ENCODE measurements around the gene CADM3.

CADM3 gene

GRCh38 chr1:159201642-159202041 is 30.2 kb downstream of the CADM3 start:
- Histone ChIP-seq H3K27ac (peak overlapping the region in 3 of 21 experiments; percentile 14 to 22 (median 16)), H3K4me3 (no peak overlapping the region)

- Histone ChIP-seq H3K27ac (peak overlapping the region in 3 of 21 experiments; percentile 25 to 42 (median 33)), H3K4me3 (no peak overlapping the region)
Measured at GRCh38 chr1:159203610-159204009, 32.2 kb downstream of the CADM3 start.

GRCh38 chr1:159204161-159205141 is 33.0 kb downstream of the CADM3 start, which contains the start of gene ACKR1:
Gene ACKR1 (plus strand): TSS chr1:159204875. CDS start chr1:159204960, 85 bp downstream.
- Histone ChIP-seq H3K27ac (peak within 1 kb of the TSS in 8 of 21 experiments; percentile 12 to 65 (median 28)), H3K4me3 (peak within 1 kb of the TSS in 4 of 7 experiments; percentile 3 to 15 (median 8))

GRCh38 chr1:159205225-159205624 is 33.8 kb downstream of the CADM3 start:
- H3K27ac ChIP-seq: peak overlapping the region in 6 of 21 experiments; percentile 12 to 65 (median 32)
- peak overlapping the region in 4 of 7 experiments; percentile 3 to 15 (median 8) for H3K4me3 ChIP-seq

- H3K4me3 ChIP-seq: peak overlapping the region in 2 of 7 experiments; percentile 5 to 7
- peak overlapping the region in 7 of 21 experiments; percentile 10 to 65 (median 33) for H3K27ac ChIP-seq
Measured at GRCh38 chr1:159206110-159206509, 34.7 kb downstream of the CADM3 start.

- Histone ChIP-seq H3K4me3 (peak overlapping the region in 1 of 7 experiments; percentile 7), H3K27ac (peak overlapping the region in 1 of 21 experiments; percentile 65)
Measured at GRCh38 chr1:159207080-159207479, 35.7 kb downstream of the CADM3 start.

- no peak overlapping the region for H3K4me3 ChIP-seq
- H3K27ac ChIP-seq: peak overlapping the region in 2 of 21 experiments; percentile 8 to 65
Measured at GRCh38 chr1:159207774-159208173, 36.4 kb downstream of the CADM3 start.

GRCh38 chr1:159208175-159208825 is 36.9 kb downstream of the CADM3 start:
- peak overlapping the region in 1 of 7 experiments; percentile 2 for H3K4me3 ChIP-seq

GRCh38 chr1:159209061-159209460 is 37.6 kb downstream of the CADM3 start:
- no peak overlapping the region for H3K27ac ChIP-seq
- H3K4me3 ChIP-seq: no peak overlapping the region

More at GRCh38 chr1:159208175-159208825, 36.9 kb downstream of the CADM3 start:
- H3K27ac ChIP-seq: peak overlapping the region in 1 of 21 experiments; percentile 8

GRCh38 chr1:159211331-159212136 is 40.1 kb downstream of the CADM3 start:
- H3K27ac ChIP-seq: no peak overlapping the region
- H3K4me3 ChIP-seq: no peak overlapping the region

- Histone ChIP-seq H3K4me3 (no peak overlapping the region), H3K27ac (no peak overlapping the region)
Measured at GRCh38 chr1:159212596-159212995, 41.2 kb downstream of the CADM3 start.

GRCh38 chr1:159214149-159214760 is 42.8 kb downstream of the CADM3 start:
- Histone ChIP-seq H3K27ac (no peak overlapping the region), H3K4me3 (no peak overlapping the region)

- Histone ChIP-seq H3K27ac (no peak overlapping the region), H3K4me3 (no peak overlapping the region)
Measured at GRCh38 chr1:159218649-159219636, 47.5 kb downstream of the CADM3 start.

- Histone ChIP-seq H3K27ac (no peak overlapping the region), H3K4me3 (no peak overlapping the region)
Measured at GRCh38 chr1:159222075-159222865, 50.9 kb downstream of the CADM3 start.

GRCh38 chr1:159223004-159223403 is 51.6 kb downstream of the CADM3 start:
- H3K27ac ChIP-seq: no peak overlapping the region
- no peak overlapping the region for H3K4me3 ChIP-seq

GRCh38 chr1:159228554-159228953 is 57.1 kb downstream of the CADM3 start:
- Histone ChIP-seq H3K27ac (no peak overlapping the region), H3K4me3 (no peak overlapping the region)

GRCh38 chr1:159229260-159229885 is 58.0 kb downstream of the CADM3 start:
- Histone ChIP-seq H3K27ac (no peak overlapping the region), H3K4me3 (no peak overlapping the region)

All from skin epidermis (tissue), 12 donors.